ENCODE measurements around the gene ZGRF1.
A peak's percentile ranks its signal among the peaks of the same experiment; 100 is the strongest.

The ZGRF1 gene

DNA sequence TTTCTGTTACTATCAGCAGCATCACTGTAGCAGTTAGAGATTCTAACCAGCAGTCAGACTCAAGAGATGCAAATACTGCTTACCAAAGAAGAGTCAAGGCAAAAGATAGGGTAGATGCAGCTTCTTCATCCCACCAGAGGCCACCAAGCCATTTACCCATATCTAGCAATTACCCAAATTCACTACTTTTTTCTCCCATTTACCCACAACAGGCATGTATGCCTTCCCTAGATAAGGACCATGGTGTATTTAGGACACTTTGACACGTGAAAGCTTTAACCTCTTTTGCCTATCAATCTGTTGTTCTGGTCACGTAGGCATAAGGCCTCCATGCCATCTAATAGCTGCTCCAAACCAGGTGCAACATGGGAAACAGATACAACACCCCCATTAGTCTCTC, 5.8 kb upstream of the ZGRF1 start:
- H3K9me2 ChIP-seq (replicated peaks; ENCODE audit: control insufficient read depth, low read length) = no peaks in the 10 kb centered on the region
- H4K20me1 ChIP-seq (ENCODE audit: control insufficient read depth, insufficient read depth, low read depth, low read length) = no peaks in the 10 kb centered on the region
- H3K27me3 ChIP-seq (ENCODE audit: control insufficient read depth, low read length) = no peaks in the 10 kb centered on the region
- no peaks in the 10 kb centered on the region for H3K9me3 ChIP-seq (ENCODE audit: control insufficient read depth, insufficient read depth, low read length)
- no peak overlapping the region for H3K4me2 ChIP-seq (ENCODE audit: low read length)
- peaks cover 16% of the 10 kb centered on the region for H3K4me1 ChIP-seq (ENCODE audit: control insufficient read depth, low read length)
- H3K79me2 ChIP-seq (ENCODE audit: control insufficient read depth, low read length) = peaks cover 55% of the 10 kb centered on the region
- no peak overlapping the region for H3K4me3 ChIP-seq (ENCODE audit: low read length)
- peaks cover 2% of the 10 kb centered on the region; the same call in 1 of the 2 replicates for H3F3A ChIP-seq (ENCODE audit: control insufficient read depth, insufficient read depth)
- H3K36me3 ChIP-seq (ENCODE audit: control insufficient read depth, low read length) = peaks cover 47% of the 10 kb centered on the region
- no peak overlapping the region for H3K27ac ChIP-seq (ENCODE audit: low read depth, low read length)
- TF ChIP-seq, protein P1, sequence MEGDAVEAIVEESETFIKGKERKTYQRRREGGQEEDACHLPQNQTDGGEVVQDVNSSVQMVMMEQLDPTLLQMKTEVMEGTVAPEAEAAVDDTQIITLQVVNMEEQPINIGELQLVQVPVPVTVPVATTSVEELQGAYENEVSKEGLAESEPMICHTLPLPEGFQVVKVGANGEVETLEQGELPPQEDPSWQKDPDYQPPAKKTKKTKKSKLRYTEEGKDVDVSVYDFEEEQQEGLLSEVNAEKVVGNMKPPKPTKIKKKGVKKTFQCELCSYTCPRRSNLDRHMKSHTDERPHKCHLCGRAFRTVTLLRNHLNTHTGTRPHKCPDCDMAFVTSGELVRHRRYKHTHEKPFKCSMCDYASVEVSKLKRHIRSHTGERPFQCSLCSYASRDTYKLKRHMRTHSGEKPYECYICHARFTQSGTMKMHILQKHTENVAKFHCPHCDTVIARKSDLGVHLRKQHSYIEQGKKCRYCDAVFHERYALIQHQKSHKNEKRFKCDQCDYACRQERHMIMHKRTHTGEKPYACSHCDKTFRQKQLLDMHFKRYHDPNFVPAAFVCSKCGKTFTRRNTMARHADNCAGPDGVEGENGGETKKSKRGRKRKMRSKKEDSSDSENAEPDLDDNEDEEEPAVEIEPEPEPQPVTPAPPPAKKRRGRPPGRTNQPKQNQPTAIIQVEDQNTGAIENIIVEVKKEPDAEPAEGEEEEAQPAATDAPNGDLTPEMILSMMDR (IDR thresholded peaks at IDR 0.05; ENCODE audit: low read depth, low read length, poor library complexity, severe bottlenecking) = no peak
- TF ChIP-seq EZH2phosphoT487 (IDR thresholded peaks at IDR 0.05; ENCODE audit: borderline replicate concordance, low read length) = no peak

DNA sequence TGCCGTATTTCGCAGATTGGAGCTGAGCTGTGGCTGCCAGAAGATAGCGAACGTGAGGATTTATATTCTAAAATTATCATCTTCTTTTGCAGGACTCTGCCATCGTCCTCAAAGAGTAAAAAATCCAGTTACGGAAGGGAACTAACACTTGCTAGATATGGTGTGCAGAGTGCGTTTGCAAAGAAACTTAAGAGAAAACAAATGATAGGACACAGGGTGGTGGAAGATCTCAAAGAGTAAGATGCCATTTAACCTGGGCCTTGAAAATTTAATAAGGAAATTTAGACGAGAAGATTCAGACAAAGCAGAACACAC, 800 bp upstream of the ZGRF1 start:
- no peaks in the 10 kb centered on the region for H3K9me3 ChIP-seq (ENCODE audit: control insufficient read depth, insufficient read depth, low read length)
- H3K36me3 ChIP-seq (ENCODE audit: control insufficient read depth, low read length) = peaks cover 26% of the 10 kb centered on the region
- peak overlapping the region; percentile 84 for H3K27ac ChIP-seq (ENCODE audit: low read depth, low read length)
- peaks cover 35% of the 10 kb centered on the region for H3K4me1 ChIP-seq (ENCODE audit: control insufficient read depth, low read length)
- H3K4me3 ChIP-seq (ENCODE audit: low read length) = peak overlapping the region; percentile 94
- peak overlapping the region; percentile 63 for H3K4me2 ChIP-seq (ENCODE audit: low read length)
- no peaks in the 10 kb centered on the region for H3K27me3 ChIP-seq (ENCODE audit: control insufficient read depth, low read length)
- no peaks in the 10 kb centered on the region for H4K20me1 ChIP-seq (ENCODE audit: control insufficient read depth, insufficient read depth, low read depth, low read length)
- peaks cover 6% of the 10 kb centered on the region for H3F3A ChIP-seq (ENCODE audit: control insufficient read depth, insufficient read depth)
- TF ChIP-seq EZH2phosphoT487 (IDR thresholded peaks at IDR 0.05; ENCODE audit: borderline replicate concordance, low read length) = no peak
- TF ChIP-seq, protein P1 (IDR thresholded peaks at IDR 0.05; ENCODE audit: low read depth, low read length, poor library complexity, severe bottlenecking) = no peak
- no peaks in the 10 kb centered on the region for H3K9me2 ChIP-seq (replicated peaks; ENCODE audit: control insufficient read depth, low read length)
- peaks cover 91% of the 10 kb centered on the region for H3K79me2 ChIP-seq (ENCODE audit: control insufficient read depth, low read length)

DNA sequence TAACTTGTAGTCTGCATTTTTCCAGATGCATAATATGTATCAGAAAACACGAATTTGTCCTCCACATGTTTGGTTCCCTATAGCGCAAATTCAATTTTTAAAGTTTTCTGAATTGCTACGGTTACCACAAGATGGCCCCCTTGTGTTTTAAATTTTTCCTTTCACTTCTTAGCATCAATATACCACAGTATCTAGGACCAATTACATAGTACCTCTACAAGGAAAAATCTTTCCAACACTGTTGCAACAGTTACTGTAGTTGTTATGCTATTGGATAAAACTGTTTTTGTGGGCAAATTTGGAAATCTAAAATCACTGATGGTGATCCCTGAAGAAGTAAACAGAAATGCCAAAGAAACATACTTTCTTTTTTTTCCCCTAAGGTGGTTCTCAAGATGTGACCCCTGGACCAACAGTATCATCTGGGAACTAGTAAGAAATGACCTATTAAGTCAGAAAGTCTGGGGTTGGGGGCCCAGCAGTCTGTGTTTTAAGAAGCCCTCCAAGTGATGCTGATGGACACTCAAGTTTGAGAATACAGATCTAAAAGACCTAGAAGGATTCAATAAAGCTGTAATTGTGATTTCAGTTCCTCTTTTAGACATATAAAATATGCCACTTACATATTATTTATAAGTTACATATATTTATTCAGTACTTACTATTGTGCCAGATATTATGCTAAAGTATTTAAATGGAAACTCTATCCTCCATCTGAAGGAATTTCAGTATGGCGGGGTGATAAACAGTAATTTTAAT, 3.1 kb downstream of the ZGRF1 start:
- Histone ChIP-seq H3K4me2 (ENCODE audit: low read length) (peak overlapping the region; percentile 63), H3K4me1 (ENCODE audit: control insufficient read depth, low read length) (peaks cover 32% of the 10 kb centered on the region), H3K79me2 (ENCODE audit: control insufficient read depth, low read length) (peaks cover 60% of the 10 kb centered on the region), H3F3A (ENCODE audit: control insufficient read depth, insufficient read depth) (peaks cover 6% of the 10 kb centered on the region), H3K4me3 (ENCODE audit: low read length) (peak overlapping the region; percentile 57), H3K9me2 (replicated peaks; ENCODE audit: control insufficient read depth, low read length) (no peaks in the 10 kb centered on the region), H4K20me1 (ENCODE audit: control insufficient read depth, insufficient read depth, low read depth, low read length) (no peaks in the 10 kb centered on the region), H3K36me3 (ENCODE audit: control insufficient read depth, low read length) (peaks cover 36% of the 10 kb centered on the region), H3K27ac (ENCODE audit: low read depth, low read length) (peak overlapping the region; percentile 44; the same call in 1 of the 2 replicates), H3K9me3 (ENCODE audit: control insufficient read depth, insufficient read depth, low read length) (no peaks in the 10 kb centered on the region), H3K27me3 (ENCODE audit: control insufficient read depth, low read length) (no peaks in the 10 kb centered on the region)
- TF ChIP-seq, protein P1 (IDR thresholded peaks at IDR 0.05; ENCODE audit: low read depth, low read length, poor library complexity, severe bottlenecking) = peak; percentile 65
- TF ChIP-seq EZH2phosphoT487 (IDR thresholded peaks at IDR 0.05; ENCODE audit: borderline replicate concordance, low read length) = no peak
